SKM-1 (cell line): ENCODE data around the gene CLTC.
"Not testable (repeated sequence)": the region's sequence is repeated elsewhere in the genome, so short reads cannot be mapped to it uniquely, and the experiment has no call there.

ENCODE experiments used
- DNase-seq: peaks from one replicate; lab custom pipeline; 2025; ENCODE audit not compliant: unreplicated experiment; lab: John Stamatoyannopoulos, UW

Gene CLTC

DNA sequence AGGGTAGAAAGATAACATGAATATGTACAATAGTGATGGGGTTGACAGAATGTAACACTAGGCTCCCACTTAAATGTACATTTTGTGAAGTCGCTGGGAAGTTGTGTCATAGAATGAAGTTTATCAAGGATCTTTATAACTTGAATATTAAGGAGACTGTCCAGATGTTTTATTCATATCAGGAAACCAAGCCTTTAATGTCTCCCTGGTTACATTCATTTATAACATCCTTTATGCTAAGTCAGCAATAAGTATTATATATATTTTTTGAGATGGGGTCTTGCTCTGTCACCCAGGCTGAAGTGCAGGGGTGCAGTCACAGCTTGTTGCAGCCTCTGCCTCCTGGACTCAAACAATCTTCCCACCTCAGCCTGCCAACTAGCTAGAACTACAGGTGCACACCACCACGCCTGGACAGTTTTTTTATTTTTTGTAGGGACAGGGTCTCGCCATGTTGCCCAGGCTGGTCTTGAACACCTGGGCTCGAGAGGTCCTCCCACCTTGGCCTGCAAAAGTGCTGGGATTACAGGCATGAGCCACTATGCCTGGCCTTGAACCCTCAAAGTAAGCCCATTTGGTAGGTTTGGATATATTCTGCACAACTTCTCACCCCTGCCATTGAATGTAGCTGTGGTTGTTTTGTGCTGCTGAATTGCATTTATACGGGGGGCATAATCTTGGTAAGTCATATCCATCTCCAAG is 14.1 kb downstream of the CLTC start:
- DNase-seq = no peak

DNA sequence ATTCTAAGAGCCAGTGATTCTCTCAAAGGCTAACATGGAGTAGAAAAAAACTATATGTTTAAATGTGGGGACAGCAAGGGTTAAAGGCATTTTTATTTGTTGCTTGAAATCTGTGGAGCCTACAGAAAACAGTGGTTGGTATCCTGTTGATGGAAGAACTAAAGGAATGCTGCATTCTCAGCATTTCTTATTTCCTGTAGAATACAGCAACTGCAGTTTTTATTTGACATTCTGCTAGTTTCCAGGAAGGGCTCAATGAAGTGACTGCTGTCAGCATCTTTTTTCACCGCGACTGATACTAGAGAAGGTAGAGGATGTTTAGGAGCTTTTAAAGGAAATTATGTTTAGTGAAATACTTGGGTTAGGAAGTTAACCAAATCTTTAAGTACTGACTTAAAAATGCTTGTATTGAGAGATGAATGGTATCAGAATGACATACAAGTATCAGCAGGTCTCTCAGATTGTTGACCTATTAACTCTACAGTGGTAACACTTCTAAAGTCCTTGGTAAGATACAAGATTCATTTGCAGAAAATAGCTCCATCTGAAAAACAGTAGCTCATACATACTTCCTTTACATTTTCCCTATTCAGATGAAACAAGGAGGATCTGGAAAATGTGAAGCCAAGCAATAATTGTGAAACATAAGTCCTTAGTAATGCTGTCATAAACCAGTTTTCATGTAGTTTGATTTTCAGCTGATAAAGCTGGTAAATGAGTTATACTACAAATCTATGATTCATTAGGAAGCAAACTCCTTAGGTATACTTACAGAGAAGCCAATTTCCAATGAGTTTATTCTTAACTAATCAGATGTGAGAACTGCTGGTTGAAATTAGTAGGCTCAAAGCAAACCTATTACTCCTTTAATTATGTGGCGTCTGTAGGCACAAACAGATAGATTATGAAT is 15.2 kb downstream of the CLTC start:
- no peak for DNase-seq

DNA sequence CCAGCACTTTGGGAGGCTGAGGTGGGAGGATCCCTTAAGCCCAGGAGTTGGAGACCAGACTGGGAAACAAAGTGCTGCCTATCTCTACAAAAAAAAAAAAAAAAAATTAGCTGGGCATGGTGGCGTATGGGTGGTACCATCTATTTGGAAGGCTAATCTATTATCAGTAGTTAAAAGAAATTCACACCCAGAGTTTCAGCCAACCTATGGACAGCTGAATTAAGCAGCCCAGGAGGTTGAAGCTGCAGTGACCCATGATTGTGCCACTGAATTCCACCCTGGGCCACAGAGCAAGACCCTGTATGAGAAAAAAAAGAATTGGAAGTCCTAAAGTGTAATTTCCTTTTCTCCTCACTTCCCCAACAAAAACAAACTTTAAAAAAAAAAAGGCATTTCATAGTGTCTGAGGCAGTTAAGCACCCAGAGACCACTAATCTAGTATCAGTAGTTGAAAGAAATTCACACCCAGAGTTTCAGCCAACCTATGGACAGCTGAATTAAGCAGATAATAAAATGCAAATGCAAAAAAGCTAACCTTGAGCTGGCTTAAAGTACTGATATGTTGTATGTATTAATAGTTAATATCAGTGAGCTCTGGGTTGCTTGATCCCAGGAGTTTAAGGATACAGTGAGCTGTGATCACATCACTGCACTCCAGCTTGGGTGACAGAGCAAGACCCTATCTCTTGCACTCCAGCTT is 18.1 kb downstream of the CLTC start:
- no peak for DNase-seq

DNA sequence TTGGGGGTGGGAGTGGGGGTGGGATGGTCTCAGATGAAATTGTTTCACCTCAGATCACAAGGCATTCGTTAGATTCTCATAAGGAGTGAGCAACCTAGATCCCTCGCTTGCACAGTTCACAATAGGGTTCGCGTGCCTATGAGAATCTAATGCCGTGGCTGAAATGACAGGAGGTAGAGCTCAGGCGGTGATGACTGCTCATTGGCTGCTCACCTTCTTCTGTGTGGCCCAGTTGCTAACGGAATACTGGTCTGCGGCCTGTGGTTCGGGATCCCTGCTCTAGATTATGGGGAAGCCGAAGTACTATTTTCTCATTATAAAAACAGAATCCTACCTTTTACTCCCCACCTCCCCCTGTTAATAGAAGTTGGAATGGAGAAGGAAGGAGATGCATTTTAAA is 18.9 kb downstream of the CLTC start:
- DNase-seq = no peak

DNA sequence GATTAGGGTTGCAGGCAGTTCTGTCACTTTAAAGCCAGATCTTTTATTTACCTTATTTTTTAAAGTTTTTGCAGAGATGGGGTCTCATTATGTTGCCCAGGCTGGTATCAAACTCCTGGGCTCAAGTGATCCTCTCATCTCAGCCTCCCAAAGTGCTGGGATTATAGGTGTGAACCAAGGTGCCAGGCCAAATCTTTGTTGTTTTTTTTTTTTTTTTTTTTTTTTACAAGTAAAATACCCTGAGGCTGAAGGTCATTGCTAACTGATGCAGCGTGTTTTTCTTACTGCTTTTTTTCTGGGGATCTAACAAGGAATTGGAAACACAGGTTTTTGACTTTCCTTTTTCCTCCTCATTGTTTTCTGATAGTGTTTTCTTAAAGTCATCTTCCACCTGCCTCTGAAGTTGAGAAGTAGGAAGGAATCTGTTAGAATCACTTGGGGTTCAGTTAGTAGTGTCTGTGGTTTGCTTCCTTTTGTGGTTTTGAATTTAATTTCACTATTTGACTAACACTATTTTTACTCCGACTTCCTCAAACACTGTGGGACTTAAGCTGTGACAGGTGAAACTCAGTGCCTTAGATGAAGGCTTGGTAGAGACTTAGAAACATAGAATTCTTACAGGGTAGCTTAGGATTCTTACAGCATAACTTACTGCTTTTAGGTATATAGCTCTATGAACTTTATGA is 22.2 kb downstream of the CLTC start:
- peak; percentile 42 for DNase-seq

DNA sequence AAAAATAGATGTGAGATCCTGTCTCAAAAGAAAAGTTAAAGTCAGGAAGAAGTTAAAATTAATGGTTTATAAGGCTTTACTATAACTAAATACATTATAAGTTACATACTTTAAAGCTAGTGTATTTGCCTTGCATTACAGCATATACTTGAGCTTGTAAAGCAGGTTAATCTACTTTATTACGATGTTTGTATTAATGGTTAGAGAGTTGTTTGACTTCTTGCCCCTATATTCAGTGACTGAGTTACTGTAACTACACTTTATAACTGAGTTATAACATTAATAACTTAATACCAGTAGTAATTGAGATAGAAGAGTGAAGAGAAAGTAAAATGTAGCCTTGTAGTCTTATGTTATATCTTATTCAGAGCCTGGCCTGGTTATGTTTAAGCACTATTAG is 22.9 kb downstream of the CLTC start:
- no peak for DNase-seq

DNA sequence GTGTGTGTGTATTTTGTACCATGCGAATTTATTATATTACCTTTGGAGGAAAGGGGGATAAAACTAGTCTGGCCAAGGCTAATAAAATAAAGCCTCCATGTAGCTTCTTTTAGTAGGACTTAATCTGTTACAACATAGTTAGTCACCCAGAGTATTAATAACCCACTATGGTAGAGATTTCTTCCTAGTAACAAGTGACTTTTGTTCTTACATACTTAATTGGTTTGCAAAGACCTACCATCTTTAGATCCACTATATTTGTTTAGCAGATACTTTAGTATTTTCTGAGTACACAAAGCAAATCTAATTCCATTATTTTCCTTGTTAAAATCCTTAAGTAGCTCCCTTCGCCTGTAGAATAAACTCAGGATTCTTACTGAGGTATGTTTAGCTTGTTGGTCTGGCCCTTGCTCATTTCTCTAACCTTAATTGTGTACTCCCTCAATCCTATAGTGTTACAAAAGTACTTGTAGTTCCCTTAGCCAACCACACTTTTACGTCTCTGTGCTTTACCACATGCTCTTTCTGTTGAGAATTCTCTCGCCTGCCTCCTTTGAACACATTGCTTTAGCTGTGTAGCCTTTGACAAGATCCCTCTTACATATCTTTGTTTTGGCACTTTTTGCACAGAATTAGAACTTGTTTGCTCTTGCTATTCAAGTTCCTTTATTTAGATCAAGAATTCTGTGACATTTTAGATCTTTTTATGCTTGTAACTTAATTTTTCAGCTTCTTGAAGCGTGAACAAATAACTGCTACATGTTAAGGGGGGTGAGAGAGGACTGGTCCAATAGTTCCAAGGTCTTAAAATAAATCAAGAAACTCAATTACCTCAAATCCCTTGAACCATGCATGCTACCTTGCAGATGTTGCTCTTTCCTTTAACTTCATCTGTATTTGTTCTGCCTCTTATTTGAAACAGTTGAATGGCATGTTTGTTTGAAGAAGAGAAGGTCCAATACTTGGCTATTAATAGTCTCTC is 23.8 kb downstream of the CLTC start:
- no peak for DNase-seq

DNA sequence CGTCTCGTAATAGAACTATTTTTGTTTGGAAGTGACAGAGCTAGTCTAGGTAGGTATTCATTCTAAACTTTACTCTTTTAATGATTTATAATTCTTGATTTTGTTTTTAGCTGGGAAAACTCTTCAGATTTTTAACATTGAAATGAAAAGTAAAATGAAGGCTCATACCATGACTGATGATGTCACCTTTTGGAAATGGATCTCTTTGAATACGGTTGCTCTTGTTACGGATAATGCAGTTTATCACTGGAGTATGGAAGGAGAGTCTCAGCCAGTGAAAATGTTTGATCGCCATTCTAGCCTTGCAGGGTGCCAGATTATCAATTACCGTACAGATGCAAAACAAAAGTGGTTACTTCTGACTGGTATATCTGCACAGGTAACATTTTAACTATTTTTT is 27.6 kb downstream of the CLTC start:
- DNase-seq = no peak

DNA sequence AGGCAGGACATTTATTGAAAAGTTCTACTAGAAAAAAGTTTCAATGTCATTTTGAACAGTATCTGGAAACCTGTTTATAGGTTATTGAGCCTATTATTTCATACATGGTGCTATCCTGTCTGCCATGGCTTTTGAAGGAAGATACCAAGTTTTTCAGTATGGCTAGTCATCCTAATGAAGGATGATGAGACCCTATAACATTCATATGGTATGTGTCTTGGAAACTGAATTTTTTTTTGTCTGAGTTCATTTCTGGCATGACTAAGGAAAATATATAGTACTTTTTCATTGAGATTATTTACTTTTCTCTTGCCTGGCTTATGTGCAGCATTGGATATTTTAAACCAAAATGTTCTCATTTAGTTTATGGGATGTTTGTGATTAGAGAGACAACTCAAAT is 30.2 kb downstream of the CLTC start:
- DNase-seq = no peak

DNA sequence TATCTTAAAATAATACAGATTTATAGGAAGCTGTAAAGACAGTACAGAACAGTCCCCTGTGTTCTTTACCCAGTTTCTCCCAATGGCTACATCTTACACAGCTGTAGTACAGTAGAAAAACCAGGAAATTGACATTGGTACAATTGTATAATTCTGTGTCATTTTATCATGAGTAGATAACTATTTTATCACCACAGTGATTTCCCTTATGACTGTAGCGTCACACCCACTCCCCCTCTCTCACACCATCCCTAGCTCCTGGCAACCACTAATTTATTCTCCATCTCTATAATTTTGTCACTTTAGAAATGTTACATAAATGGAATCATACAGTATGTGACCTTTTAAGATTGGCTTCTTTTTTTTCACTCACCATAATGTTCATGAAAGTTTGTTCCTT is 30.9 kb downstream of the CLTC start:
- DNase-seq = no peak

DNA sequence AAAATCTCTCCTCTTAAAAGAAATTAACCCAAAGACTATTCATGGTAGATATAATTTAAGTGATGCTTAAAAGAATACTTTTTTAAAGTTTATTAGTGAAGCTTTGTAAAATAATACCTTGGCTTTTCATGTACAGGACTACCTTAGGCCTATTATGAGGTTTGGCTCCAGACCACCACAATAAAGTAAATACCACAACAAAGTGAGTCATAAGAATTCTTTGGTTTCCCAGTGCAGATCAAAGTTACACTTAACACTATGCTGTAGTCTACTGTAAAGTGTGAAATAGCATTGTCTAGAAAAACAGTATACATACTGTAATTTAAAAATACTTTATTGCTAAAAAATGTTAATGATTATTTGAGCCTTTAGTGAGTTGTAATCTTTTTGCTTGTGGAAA is 31.7 kb downstream of the CLTC start:
- no peak for DNase-seq

DNA sequence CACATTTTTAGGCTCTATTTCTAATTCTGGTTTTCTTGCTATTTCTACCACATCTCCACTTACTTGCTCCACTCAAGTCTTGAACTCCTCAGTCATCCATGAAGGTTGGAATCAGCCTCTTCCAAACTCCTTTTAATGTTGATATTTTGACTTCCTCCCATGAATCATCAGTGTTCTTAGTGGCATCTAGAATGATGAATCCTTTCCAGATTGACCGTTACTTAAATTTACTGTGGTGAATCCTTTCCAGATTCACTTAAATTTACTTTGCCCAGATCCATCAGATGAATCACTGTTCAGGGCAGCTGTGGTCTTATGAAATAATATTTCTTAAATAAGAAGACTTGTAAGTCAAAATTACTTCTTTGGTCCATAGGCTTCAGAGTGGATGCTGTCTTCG is 32.4 kb downstream of the CLTC start:
- DNase-seq = no peak

DNA sequence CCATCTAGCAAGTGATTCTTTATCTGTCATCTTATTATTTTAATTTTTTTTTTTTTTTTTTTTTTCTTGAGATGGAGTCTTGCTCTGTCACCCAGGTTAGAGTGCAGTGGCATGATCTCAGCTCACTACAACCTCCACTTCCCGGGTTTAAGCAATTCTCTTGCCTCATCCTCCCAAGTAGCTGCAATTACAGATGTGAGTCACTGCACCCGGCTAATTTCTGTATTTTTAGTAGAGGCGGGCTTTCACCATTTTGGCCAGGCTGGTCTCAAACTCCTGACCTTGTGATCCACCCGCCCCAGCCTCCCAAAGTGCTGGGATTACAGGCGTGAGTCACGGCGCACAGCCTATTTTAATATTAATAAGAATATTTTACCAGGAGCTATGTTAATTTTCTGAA is 36.9 kb downstream of the CLTC start:
- DNase-seq = not testable (repeated sequence)

DNA sequence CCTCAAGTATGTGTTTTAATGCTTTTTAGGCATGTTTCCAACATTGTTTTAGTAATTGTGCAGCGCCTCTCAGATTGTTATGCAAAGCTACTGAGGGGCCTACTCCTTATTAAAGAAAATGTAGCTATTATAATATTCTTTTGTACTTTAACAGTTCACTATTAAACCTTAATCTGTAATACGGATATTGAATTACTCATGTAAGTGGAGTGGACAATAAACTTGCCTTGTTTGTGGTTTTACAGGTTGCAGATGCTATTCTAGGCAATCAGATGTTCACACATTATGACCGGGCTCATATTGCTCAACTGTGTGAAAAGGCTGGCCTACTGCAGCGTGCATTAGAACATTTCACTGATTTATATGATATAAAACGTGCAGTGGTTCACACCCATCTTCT is 46.5 kb downstream of the CLTC start:
- no peak for DNase-seq

DNA sequence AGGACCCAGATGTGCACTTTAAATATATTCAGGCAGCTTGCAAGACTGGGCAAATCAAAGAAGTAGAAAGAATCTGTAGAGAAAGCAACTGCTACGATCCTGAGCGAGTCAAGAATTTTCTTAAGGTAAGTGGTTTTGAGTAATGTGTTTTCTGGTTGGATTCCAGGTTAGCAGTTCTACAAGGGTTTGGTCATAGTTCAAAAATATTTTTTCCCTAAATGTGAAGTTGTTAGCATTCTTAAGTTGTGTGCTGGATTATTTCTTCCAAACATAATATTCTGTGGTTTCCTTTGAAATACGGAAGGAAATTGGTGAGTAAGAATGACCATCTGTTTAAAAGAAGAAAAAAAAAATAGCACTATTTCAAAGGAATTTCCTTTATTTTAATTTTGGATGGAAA is 49.1 kb downstream of the CLTC start:
- no peak for DNase-seq

DNA sequence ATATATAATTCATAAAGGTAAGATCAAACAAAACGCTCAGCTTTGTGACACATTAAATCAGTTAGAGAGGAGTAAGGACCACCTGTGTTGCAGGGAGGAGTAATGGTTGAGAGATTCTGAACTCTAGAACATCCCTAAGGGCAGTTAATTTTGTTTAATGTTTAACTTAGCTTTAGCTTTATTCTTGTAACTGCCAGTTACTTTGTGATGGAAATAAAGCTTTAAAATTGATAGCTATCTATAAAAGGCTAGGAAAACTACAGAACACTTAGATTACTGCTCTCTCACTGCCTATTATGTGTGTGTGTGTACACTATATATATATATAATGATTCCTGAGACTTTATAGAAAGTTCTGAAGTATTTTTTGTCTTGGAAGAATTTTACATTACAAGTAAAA is 49.7 kb downstream of the CLTC start:
- no peak for DNase-seq

DNA sequence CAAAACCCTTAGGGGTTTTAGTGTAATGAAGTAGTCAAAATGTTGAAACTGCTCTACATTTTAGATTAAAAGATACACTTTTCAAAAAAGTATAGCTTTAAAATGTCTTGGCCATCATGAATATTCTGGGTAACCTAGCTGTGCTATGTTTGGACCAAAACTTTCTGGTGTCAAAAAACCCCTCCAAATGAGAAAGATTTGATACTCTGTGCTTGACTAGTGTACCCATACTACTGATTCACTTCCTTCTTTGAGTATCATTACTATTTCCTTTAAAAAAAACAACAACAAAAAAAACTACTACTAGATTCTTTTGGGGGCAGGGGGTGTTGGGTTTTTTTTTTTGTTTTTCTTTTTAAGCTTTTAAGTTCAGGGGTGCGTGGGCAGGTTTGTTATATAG is 50.2 kb downstream of the CLTC start:
- no peak for DNase-seq

DNA sequence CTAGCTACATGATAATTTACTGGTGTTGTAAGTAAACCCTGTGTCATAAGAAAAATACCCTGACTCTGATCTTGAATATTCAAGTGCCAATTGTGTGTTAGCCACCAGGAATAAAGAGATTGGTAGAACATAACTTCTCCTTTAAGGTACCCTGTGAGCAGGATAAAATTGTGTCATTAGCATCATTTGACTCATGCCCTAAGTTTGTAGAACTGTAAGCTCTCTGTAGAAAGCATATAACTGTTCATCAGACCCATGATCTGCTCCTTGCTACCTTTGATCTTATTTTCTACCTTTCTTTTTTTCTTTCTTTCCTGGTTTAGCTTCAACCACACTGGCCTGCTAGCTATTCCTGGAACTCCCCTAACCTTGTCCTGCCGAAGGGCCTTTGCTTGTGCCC is 51.7 kb downstream of the CLTC start:
- DNase-seq = no peak

DNA sequence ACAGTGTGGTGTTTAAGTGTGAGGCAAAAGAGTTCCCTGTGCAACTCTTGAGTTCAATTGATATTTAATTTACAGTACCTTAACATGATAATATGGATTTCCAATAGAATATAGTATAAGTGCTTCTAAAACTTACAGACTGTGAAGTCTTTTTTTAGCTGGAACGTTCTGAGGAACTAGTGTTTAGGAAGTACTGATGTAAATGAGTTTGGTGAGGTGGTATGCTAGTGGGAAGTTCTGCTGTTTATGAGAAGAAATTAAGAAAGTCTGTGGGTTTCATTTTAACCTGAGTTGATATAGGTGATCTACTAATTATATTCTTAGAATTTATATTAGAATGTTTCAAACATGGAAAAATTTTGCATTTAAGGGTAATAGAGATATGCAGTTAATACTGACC is 55.5 kb downstream of the CLTC start:
- no peak for DNase-seq

DNA sequence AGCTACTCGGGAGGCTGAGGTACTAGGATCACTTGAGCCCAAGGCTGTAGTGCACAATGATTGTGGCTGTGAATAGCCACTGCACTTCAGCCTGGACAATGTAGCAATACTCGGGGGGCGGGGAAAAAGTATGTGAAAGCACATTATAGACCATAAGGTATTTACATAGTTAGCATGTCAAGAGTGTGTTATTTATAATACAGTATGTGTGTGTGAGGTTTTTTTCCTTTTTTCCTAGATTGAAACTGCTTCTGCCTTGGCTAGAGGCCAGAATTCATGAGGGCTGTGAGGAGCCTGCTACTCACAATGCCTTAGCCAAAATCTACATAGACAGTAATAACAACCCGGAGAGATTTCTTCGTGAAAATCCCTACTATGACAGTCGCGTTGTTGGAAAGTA is 57.0 kb downstream of the CLTC start:
- no peak for DNase-seq
